ENCODE measurements around the gene RAB11FIP2. TPM values are rescaled to one million over a fixed set of nuclear protein-coding genes. Genes with fewer than 3 reads are reported as not detected.

Gene RAB11FIP2
- total RNA-seq, 1 experiment from 2014 or later: 18.5 TPM

GRCh38 chr10:117980755-117981702 lies 65.7 kb downstream of the RAB11FIP2 start:
- CTCF ChIA-PET: no interaction called here
- POLR2A ChIA-PET (ENCODE audit: low non-redundant PET): no interaction called here
- H3K27ac ChIP-seq (ENCODE audit: low read depth, low read length, poor library complexity, severe bottlenecking): no peak overlapping the region

GRCh38 chr10:117980216-117980615 lies 66.5 kb downstream of the RAB11FIP2 start:
- no peak for TF ChIP-seq EZH2 (IDR thresholded peaks at IDR 0.05; ENCODE audit: borderline replicate concordance, low read depth, low read length, poor library complexity, severe bottlenecking)
- TF ChIP-seq, protein P1, sequence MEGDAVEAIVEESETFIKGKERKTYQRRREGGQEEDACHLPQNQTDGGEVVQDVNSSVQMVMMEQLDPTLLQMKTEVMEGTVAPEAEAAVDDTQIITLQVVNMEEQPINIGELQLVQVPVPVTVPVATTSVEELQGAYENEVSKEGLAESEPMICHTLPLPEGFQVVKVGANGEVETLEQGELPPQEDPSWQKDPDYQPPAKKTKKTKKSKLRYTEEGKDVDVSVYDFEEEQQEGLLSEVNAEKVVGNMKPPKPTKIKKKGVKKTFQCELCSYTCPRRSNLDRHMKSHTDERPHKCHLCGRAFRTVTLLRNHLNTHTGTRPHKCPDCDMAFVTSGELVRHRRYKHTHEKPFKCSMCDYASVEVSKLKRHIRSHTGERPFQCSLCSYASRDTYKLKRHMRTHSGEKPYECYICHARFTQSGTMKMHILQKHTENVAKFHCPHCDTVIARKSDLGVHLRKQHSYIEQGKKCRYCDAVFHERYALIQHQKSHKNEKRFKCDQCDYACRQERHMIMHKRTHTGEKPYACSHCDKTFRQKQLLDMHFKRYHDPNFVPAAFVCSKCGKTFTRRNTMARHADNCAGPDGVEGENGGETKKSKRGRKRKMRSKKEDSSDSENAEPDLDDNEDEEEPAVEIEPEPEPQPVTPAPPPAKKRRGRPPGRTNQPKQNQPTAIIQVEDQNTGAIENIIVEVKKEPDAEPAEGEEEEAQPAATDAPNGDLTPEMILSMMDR (conservative IDR thresholded peaks at IDR 0.05; ENCODE audit: low read depth, low read length): no peak
- Histone ChIP-seq H3K9me3 (ENCODE audit: low read depth, low read length, poor library complexity, severe bottlenecking) (no peaks in the 10 kb centered on the region), H3K27me3 (replicated peaks; ENCODE audit: insufficient read depth, low read depth, low read length, poor library complexity) (peaks cover 6% of the 10 kb centered on the region), H3K4me1 (ENCODE audit: insufficient read depth, low read length, poor library complexity, severe bottlenecking) (no peaks in the 10 kb centered on the region), H3K4me3 (ENCODE audit: low read depth, low read length, poor library complexity, severe bottlenecking) (no peak overlapping the region), H3K36me3 (ENCODE audit: insufficient read depth, low read length, poor library complexity, severe bottlenecking) (no peaks in the 10 kb centered on the region), H3K27ac (ENCODE audit: low read depth, low read length, poor library complexity, severe bottlenecking) (no peak overlapping the region)
- intact Hi-C loops (cut with micrococcal nuclease; ENCODE audit: unreplicated experiment): no loop called here
- no TSS peak for BruUV-seq (replicated peaks)
- ChIA-PET CTCF (no interaction called here), POLR2A (ENCODE audit: low non-redundant PET) (no interaction called here)
- no peak for DNase-seq (ENCODE audit: low spot score)

More at GRCh38 chr10:117980755-117981702, 65.7 kb downstream of the RAB11FIP2 start:
- Histone ChIP-seq H3K4me3 (ENCODE audit: low read depth, low read length, poor library complexity, severe bottlenecking) (no peak overlapping the region), H3K27me3 (replicated peaks; ENCODE audit: insufficient read depth, low read depth, low read length, poor library complexity) (peaks cover 2% of the 10 kb centered on the region), H3K9me3 (ENCODE audit: low read depth, low read length, poor library complexity, severe bottlenecking) (no peaks in the 10 kb centered on the region), H3K36me3 (ENCODE audit: insufficient read depth, low read length, poor library complexity, severe bottlenecking) (no peaks in the 10 kb centered on the region), H3K4me1 (ENCODE audit: insufficient read depth, low read length, poor library complexity, severe bottlenecking) (no peaks in the 10 kb centered on the region)
- DNase-seq (ENCODE audit: low spot score): no peak
- intact Hi-C loops (cut with micrococcal nuclease; ENCODE audit: unreplicated experiment): no loop called here
- TF ChIP-seq EZH2 (IDR thresholded peaks at IDR 0.05; ENCODE audit: borderline replicate concordance, low read depth, low read length, poor library complexity, severe bottlenecking): no peak
- TF ChIP-seq, protein P1 (conservative IDR thresholded peaks at IDR 0.05; ENCODE audit: low read depth, low read length): no peak
- no TSS peak for BruUV-seq (replicated peaks)

- Histone ChIP-seq H3K27ac (ENCODE audit: low read depth, low read length, poor library complexity, severe bottlenecking) (no peak overlapping the region), H3K9me3 (ENCODE audit: low read depth, low read length, poor library complexity, severe bottlenecking) (no peaks in the 10 kb centered on the region), H3K4me1 (ENCODE audit: insufficient read depth, low read length, poor library complexity, severe bottlenecking) (no peaks in the 10 kb centered on the region), H3K27me3 (replicated peaks; ENCODE audit: insufficient read depth, low read depth, low read length, poor library complexity) (peaks cover 16% of the 10 kb centered on the region), H3K36me3 (ENCODE audit: insufficient read depth, low read length, poor library complexity, severe bottlenecking) (no peaks in the 10 kb centered on the region), H3K4me3 (ENCODE audit: low read depth, low read length, poor library complexity, severe bottlenecking) (no peak overlapping the region)
- intact Hi-C loops (cut with micrococcal nuclease; ENCODE audit: unreplicated experiment): no loop called here
- no peak for DNase-seq (ENCODE audit: low spot score)
- CTCF ChIA-PET: no interaction called here
- TF ChIP-seq, protein P1 (conservative IDR thresholded peaks at IDR 0.05; ENCODE audit: low read depth, low read length): no peak
- no peak for TF ChIP-seq EZH2 (IDR thresholded peaks at IDR 0.05; ENCODE audit: borderline replicate concordance, low read depth, low read length, poor library complexity, severe bottlenecking)
- POLR2A ChIA-PET (ENCODE audit: low non-redundant PET): no interaction called here
- BruUV-seq (replicated peaks): no TSS peak
Measured at GRCh38 chr10:117972168-117972837, 74.4 kb downstream of the RAB11FIP2 start.

Measured in A673 (cell line).